Keratinocyte (primary cell): ENCODE results near the gene SLC9A7.

Experiments
- EZH2 ChIP-seq: IDR thresholded peaks from one replicate; pipeline ENCODE4 v1.6.1; 2012; ENCODE audit warnings: inconsistent platforms, mild to moderate bottlenecking, low read length, moderate library complexity
- TF ChIP-seq, protein P1 (sequence below), 3 experiments: IDR thresholded peaks in 1 of 3; conservative IDR thresholded peaks in 1 of 3; optimal IDR thresholded peaks in 1 of 3; 2 replicates in 2 of 3; 3 replicates in 1 of 3; pipeline versions ENCODE3 to v1.5.1; 2011; ENCODE audit warnings: low read length in 3 of 3, mild to moderate bottlenecking in 3 of 3, moderate library complexity in 2 of 3, control low read depth in 1 of 3, inconsistent platforms in 1 of 3; ENCODE audit not compliant: insufficient read depth in 2 of 3; ENCODE audit errors: extremely low read depth in 1 of 3

DNA sequence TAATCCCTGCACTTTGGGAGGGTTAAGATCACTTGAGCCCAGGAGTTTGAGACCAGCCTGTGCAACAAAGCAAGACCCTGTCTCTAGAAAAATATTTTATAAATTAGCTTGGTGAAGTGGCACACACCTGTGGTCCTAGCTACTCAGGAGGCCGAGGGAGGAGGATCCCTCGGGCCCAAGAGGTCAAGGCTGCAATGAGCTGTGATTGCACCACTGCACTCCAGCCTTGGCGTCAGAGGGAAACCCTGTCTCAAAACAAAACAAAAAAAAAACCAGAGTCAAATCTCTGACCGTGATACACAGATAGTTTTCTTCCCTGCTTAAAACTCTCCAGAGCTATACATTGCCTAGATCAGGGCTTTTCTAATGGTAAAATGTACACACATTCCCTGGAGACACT is 131.9 kb downstream of the SLC9A7 start:
- TF ChIP-seq, protein P1, sequence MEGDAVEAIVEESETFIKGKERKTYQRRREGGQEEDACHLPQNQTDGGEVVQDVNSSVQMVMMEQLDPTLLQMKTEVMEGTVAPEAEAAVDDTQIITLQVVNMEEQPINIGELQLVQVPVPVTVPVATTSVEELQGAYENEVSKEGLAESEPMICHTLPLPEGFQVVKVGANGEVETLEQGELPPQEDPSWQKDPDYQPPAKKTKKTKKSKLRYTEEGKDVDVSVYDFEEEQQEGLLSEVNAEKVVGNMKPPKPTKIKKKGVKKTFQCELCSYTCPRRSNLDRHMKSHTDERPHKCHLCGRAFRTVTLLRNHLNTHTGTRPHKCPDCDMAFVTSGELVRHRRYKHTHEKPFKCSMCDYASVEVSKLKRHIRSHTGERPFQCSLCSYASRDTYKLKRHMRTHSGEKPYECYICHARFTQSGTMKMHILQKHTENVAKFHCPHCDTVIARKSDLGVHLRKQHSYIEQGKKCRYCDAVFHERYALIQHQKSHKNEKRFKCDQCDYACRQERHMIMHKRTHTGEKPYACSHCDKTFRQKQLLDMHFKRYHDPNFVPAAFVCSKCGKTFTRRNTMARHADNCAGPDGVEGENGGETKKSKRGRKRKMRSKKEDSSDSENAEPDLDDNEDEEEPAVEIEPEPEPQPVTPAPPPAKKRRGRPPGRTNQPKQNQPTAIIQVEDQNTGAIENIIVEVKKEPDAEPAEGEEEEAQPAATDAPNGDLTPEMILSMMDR (optimal IDR thresholded peaks at IDR 0.05 in 1 of 3, IDR thresholded peaks at IDR 0.05 in 1 of 3, conservative IDR thresholded peaks at IDR 0.05 in 1 of 3; ENCODE audit: extremely low read depth in 1 of 3, insufficient read depth in 2 of 3, low read length in 3 of 3): no peak
- no peak for TF ChIP-seq EZH2
